ENCODE measurements around the gene BICRAL.
"Not testable (repeated sequence)": the region's sequence is repeated elsewhere in the genome, so short reads cannot be mapped to it uniquely, and the experiment has no call there.

The BICRAL gene

GRCh38 chr6:42846505-42846904, 64.7 kb downstream of the BICRAL start:
- no peak for DNase-seq (ENCODE audit: low read depth)

- DNase-seq (ENCODE audit: low read depth), result no peak
These were observed 66.8 kb downstream of the BICRAL start for GRCh38 chr6:42848700-42849099.

GRCh38 chr6:42851599-42851998, 69.7 kb downstream of the BICRAL start:
- no peak for DNase-seq (ENCODE audit: low read depth)

- no peak for DNase-seq (ENCODE audit: low read depth)
These were observed 78.2 kb downstream of the BICRAL start for GRCh38 chr6:42860036-42860435.

GRCh38 chr6:42860481-42860880, 78.6 kb downstream of the BICRAL start:
- no peak for DNase-seq (ENCODE audit: low read depth)

GRCh38 chr6:42864602-42865001, 82.8 kb downstream of the BICRAL start:
- no peak for DNase-seq (ENCODE audit: low read depth)

- no peak for DNase-seq (ENCODE audit: low read depth)
These were observed 88.5 kb downstream of the BICRAL start for GRCh38 chr6:42870145-42870936.

GRCh38 chr6:42871711-42872110, 89.9 kb downstream of the BICRAL start:
- DNase-seq (ENCODE audit: low read depth), result no peak

- DNase-seq (ENCODE audit: low read depth), result no peak
These were observed 91.5 kb downstream of the BICRAL start for GRCh38 chr6:42873313-42873712.

- no peak for DNase-seq (ENCODE audit: low read depth)
These were observed 95.8 kb downstream of the BICRAL start for GRCh38 chr6:42877695-42878094.

GRCh38 chr6:42879372-42880239, 97.8 kb downstream of the BICRAL start, which contains the start of gene RPL7L1:
Gene RPL7L1, plus strand, starts transcription at chr6:42879616. Its CDS starts 295 bp downstream, at chr6:42879911.
- DNase-seq (ENCODE audit: low read depth), result peak; percentile 77

GRCh38 chr6:42880240-42880817, 98.5 kb downstream of the BICRAL start:
- not testable (repeated sequence) for DNase-seq (ENCODE audit: low read depth)

GRCh38 chr6:42880871-42881270, 99.0 kb downstream of the BICRAL start:
- DNase-seq (ENCODE audit: low read depth), result not testable (repeated sequence)

- DNase-seq (ENCODE audit: low read depth), result no peak
These were observed 103.8 kb downstream of the BICRAL start for GRCh38 chr6:42885702-42886101.

- DNase-seq (ENCODE audit: low read depth), result not testable (repeated sequence)
These were observed 106.3 kb downstream of the BICRAL start for GRCh38 chr6:42888201-42888600.

- DNase-seq (ENCODE audit: low read depth), result no peak
These were observed 108.0 kb downstream of the BICRAL start for GRCh38 chr6:42889815-42890214.

GRCh38 chr6:42890311-42891198, 108.7 kb downstream of the BICRAL start:
- peak; percentile 80 for DNase-seq (ENCODE audit: low read depth)

- no peak for DNase-seq (ENCODE audit: low read depth)
These were observed 109.4 kb downstream of the BICRAL start for GRCh38 chr6:42891199-42891722.

- DNase-seq (ENCODE audit: low read depth), result not testable (repeated sequence)
These were observed 112.4 kb downstream of the BICRAL start for GRCh38 chr6:42894041-42894828.

- no peak for DNase-seq (ENCODE audit: low read depth)
These were observed 114.4 kb downstream of the BICRAL start for GRCh38 chr6:42896178-42896719.

Data from T-helper 22 cell (primary cell).